T-helper 9 cell (primary cell): ENCODE measurements around the gene SSTR3.
"Not testable (repeated sequence)": the region's sequence is repeated elsewhere in the genome, so short reads cannot be mapped to it uniquely, and the experiment has no call there.

Experiments used
- DNase-seq: peaks from one replicate; pipeline ENCODE4 v3.0.0-alpha.2; 2020
- total RNA-seq, 2 donors: gene quantifications; one replicate each; lab custom pipeline; 2026; lab: John Stamatoyannopoulos, UW

Gene SSTR3
- 2.1 to 4.6 reads per million in 2 donors for total RNA-seq

DNA sequence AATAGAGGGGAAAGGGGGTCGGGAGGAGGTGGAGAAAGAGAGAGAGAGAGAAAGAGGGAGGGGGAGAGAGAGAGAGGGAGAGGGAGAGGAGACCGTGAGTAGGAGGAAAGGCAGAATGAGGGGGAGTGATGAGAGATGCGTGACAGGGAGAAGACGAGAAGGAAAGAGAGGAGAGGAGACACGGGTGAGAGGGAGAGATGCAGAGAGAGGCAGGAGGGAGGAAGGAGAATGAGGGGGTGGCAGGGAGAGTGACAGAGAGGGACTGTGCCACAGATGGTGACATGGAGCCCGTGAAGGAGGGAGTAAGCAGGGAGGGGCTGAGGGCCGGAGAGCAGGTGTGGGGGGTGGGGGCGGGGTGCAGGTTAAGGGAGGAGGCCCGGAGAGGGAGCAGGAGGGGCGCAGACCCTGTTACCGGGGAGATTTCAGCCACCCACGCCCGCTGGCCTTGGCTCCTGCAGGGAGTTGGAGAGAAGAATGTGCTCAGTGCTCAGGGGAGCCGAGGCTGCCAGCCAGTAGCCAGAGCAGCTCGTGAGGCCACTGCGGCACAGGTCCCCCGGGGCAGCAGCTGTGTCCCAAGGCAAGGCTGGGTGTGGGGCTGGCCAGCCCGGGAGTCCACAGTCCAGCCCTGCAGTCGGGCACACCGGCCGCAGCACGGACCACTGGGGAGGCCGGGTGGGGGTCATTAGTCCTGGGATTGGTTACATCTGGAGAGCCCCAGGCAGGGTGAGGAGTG, at the start of gene SSTR3:
Gene SSTR3 (minus strand): TSS at position 304 of the 733 bp plus-strand sequence. CDS start 4,674 bp downstream, outside the sequence.
- DNase-seq, result no peak

- no peak for DNase-seq
Observed at GRCh38 chr22:37260901-37261336, 48.6 kb upstream of the SSTR3 start.

DNA sequence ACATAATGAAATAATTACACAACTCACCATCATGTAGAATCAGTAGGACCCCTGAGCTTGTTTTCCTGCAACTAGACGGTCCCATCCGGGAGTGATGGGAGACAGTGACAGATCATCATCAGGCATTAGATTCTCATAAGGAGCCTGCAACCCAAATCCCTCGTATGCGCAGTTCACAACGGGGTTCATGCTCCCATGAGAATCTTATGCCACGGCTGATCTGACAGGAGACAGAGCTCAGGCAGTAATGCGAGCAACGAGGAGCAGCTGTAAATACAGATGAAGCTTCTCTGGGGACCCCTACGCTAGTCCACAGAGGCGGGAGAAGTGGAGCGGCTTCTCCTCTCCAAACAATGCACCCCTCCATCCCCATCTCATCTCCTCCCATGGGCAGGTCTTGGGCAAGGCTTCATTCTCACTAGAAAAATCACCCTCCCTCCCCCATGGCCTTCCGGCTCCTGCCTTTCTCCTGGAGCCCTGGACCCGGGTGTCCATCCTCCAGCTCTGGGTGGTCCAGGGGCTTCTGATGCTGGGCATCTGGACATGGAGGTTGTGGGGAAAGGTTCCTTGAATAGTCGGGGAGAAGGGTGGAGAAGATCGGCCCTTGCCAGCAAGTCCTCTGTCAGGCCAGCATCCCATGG, 48.0 kb upstream of the SSTR3 start:
- no peak for DNase-seq

GRCh38 chr22:37259540-37260029, 47.3 kb upstream of the SSTR3 start:
- no peak for DNase-seq

- DNase-seq, result no peak
Observed at GRCh38 chr22:37258753-37259401, 46.6 kb upstream of the SSTR3 start.

GRCh38 chr22:37258005-37258752, 45.9 kb upstream of the SSTR3 start:
- DNase-seq, result no peak

DNA sequence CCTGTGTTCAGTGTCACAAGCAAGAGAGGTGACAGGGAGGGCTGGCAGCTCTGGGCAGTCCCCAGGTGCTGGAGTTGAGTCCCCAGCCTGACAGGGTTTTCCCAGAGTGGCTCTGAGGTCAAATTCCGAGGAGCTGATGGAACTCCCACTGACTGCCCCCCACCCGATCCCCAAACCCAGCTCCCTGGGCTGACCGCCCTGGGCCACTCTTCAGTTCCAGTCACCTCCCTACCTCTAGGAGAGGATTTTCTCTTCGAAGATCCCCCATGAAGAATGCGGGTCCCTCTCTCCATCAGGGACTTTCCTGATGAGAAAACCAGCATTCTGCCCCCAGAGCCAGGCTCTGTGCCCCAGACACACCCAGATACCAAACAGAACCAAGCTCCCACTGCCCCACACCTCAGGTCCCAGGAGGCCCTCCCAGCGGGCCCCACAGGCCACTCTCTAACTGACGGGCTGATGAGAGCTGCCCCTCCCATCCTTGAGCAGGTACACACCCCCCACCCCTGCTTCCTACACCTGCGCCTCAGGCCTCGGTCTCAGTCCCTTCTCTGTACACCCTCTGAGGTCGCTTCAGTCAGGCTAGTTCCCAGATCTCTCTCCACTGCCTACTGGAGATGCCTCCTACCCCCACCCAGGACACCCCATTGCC, 43.9 kb upstream of the SSTR3 start:
- DNase-seq, result no peak

DNA sequence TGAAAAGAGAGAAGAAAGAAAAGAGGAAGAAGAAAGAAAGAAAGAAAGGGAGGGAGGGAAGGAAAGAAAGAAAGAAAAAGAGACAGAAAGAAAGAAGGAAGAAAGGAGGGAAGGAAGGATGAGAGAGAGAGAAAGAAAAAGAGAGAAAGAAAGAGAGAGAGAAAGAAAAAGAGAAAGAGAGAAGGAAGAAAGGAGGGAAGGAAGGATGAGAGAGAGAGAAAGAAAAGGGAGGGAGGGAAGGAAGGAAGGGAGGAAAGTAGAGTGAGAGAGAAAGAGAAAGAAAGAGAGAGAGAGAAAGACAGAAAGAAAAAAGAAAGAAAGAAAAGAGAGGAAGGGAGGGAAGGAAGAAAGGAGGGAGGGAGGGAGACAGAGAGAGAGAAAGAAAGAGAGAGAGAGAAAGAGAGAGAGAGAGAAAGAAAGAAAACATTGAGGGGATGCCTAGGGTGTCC, 43.3 kb upstream of the SSTR3 start:
- no peak for DNase-seq

DNA sequence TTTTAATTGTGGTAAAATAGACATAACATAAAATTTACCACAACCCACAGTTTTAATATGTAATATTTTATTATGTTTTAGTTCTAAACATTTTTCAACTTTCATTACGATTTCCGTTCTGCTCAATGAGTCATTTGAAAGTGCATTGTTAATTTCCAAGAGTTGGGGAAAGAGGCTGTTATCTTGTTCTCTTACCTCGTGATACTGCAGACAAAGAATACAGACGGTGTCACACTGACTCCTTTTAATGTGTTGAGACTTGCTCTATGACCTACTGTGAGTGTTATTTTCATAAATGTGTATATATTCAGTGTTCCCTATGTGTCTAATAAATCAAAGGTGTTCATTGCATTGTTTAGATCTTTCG, 42.6 kb upstream of the SSTR3 start:
- DNase-seq, result no peak

DNA sequence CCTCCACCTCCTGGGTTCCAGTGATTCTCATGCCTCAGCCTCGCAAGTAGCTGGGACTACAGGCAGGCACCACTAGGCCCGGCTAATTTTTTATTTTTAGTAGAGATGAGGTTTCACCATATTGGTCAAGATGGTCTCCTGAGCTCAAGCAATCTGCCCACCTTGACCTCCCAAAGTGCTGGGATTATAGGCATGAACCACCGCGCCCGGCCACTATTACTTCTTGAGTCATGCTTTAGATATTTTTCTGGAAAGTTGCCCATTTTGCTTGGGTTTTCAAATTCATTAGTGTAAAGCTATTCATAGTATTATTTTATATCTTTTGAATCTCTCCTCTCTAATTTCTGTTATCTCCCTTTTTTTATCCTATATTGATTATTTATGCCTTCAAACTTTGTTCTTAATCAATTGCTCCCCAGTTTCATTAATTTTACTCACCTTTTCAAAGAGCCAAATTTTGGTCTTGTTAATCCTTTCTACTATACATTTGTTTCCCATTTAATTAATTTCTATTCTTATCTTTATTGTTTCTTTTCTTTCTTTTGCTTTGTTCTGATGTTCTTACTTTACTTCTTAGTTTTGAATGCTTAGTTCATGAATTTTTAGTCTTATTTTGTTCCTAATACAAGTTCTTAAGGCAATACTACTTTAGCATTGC, 42.1 kb upstream of the SSTR3 start:
- no peak for DNase-seq

DNA sequence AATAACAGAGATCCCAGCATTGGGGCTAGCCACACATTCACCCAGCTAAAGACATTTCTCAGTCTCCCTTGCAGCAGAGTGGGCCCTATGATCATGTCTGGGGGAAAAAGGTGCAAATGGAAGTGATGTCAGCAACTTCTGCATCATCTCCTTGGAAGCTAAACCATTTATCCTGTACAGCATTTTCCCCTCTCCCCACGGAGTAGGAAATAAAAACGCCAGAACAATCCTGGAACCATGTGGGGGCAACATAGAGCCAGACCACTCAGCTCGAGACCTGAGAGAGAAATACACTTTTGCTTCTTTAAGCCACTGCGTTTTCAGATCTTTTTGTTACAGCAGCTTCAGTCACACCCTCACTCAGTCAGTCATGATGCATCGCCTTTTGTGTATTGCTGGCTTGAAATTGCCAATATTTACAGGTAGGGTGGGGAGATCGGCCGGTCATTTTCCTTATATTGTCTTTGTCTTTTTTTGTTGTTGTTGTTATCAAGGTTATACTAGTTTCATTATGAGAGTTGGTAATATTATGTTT, 40.9 kb upstream of the SSTR3 start:
- DNase-seq, result no peak

DNA sequence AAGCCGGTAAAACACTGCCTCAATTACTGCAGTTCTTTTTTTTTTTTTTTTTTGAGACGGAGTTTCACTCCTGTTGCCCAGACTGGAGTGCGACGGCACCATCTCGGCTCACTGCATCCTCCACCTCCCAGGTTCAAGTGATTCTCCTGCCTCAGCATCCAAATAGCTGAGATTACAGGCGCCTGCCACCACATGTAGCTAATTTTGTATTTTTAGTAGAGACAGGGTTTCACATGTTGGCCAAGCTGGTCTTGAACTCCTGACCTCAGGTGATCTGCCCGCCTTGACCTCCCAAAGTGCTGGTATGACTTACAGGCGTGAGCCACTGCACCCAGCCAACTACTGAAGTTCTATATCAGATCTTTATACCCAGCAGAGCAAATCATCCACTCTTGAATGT, 39.6 kb upstream of the SSTR3 start:
- not testable (repeated sequence) for DNase-seq

GRCh38 chr22:37249986-37250385, 37.7 kb upstream of the SSTR3 start:
- DNase-seq, result no peak

DNA sequence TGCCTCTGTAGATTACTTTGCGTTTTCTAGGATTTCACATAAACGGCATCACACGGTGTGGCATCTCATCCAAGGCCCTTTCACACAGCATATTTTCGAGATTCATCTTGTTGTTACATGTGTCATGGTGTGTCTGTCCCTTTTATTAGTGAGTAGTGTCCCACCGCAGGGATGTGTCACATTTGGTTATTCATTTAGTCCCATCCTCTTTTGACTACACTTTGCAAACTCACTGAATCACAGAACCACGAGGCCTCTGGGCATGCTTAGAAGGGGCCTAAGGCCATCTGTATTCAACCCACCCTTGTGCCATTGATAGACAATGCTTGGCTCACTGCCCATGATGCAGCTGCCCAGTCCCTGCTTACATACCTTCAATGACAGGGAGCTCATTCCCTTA, 36.0 kb upstream of the SSTR3 start:
- no peak for DNase-seq

GRCh38 chr22:37245740-37246139, 33.5 kb upstream of the SSTR3 start:
- no peak for DNase-seq

GRCh38 chr22:37244922-37245722, 32.8 kb upstream of the SSTR3 start:
- DNase-seq, result no peak

DNA sequence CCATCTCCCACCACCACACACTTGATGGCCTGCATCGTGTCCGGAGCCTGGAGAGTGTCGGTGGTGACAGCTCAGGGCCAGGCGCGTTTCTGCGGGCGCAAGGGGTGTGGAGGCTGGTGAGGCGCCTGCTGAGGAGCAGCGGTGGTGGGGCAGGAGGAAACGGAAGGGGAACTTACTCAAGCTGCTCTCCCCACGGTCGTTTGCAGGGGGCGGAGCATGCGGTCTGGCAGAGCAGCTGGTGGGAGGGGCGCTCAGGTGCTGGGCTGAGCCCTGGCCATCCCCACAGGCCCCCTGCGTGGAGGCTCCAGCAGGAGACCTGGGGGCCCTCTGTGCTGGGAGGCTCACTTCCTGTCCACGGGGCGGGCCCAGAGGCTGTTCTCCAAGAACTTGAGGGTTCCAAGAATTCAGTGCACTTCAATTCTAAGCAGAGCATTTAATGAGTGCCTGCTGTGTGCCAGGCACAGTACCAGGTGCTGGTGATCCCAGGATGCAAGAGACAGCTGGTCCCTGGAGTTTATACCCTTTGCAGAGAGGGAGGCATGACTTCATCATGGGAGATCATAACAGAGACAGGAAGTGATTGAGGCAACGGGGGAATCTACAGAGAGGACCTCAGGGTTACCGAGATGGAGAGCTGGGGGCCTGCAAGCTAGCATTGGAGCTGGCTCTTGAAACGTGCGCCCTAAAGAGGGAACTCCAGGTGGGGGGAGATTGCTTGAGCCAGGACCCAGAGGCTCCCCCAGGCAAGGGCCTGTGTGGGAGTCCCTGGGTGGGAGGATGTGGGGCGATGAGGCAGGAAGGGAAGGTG, 32.0 kb upstream of the SSTR3 start, which contains the start of gene RAC2:
Gene RAC2 (minus strand): TSS at position 156 of the 808 bp plus-strand sequence. CDS start 121 bp downstream, at position 35.
- DNase-seq, result peak; percentile 79

DNA sequence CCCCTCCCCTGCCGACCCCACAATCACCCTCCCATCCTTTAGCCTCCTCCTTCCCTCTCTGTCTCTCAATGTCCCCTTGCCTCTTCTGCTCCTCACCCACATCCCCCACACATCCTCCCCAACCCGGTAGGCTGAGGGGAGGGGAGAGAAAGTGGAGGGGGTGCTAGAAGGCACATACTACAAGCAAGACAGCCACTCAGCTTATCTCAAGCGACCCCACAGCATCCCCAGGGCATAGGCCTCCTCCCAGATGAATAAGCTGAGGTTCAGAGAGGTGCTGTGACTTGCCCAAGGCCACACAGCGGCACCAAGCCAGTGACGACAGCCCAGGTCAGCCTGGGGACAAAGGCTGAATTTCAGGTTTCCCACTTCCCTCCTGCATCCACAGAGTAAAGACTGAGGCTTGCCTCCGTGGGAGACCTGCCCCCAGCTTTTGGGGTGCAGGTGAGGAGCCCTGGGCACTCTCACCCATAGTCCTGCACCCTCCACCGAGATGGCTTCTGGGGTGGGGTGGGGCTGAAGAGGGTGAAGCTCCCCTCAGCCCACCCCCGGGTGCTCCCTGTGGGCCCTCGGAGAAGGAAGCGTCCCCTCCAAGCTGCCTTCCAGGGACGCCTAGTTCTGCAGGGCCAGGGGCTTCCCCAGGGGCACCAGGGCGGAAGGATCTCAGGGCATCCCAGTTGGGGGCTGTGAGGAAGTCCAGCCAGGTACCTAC, 31.3 kb upstream of the SSTR3 start:
- DNase-seq, result no peak

DNA sequence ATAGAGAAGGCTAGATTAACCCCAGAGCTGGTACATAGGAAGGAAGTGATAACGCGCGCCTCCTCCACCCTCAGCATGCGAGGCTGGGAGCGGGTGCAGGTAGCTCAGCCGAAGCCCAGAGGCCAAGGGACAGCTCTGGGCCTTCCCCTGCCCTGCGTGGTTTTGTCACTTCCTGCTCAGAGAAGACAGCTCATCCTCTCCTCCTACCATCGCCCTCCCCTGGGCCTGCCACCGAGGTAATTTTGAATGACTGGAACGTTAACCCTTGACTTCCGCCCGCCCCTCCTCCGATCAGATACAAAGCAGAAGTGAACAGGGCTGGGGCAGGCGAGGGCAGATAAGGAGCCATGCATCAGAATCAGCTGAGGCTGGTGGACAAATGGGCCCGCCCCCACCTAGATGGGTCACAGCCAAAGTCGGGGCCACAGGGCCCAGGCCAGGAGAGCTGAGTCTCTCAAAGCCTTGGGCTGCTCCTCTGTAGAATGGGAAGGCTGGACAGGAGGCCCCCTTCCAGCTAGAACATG, 30.2 kb upstream of the SSTR3 start:
- peak; percentile 78 for DNase-seq
